Fibroblast of skin of back (primary cell): ENCODE data around the gene PTPRN2.
"Not testable (repeated sequence)": the region's sequence is repeated elsewhere in the genome, so short reads cannot be mapped to it uniquely, and the experiment has no call there.

Experiments used
- DNase-seq: peaks from one replicate; pipeline ENCODE4 v3.0.0-alpha.2; 2013

The PTPRN2 gene

DNA sequence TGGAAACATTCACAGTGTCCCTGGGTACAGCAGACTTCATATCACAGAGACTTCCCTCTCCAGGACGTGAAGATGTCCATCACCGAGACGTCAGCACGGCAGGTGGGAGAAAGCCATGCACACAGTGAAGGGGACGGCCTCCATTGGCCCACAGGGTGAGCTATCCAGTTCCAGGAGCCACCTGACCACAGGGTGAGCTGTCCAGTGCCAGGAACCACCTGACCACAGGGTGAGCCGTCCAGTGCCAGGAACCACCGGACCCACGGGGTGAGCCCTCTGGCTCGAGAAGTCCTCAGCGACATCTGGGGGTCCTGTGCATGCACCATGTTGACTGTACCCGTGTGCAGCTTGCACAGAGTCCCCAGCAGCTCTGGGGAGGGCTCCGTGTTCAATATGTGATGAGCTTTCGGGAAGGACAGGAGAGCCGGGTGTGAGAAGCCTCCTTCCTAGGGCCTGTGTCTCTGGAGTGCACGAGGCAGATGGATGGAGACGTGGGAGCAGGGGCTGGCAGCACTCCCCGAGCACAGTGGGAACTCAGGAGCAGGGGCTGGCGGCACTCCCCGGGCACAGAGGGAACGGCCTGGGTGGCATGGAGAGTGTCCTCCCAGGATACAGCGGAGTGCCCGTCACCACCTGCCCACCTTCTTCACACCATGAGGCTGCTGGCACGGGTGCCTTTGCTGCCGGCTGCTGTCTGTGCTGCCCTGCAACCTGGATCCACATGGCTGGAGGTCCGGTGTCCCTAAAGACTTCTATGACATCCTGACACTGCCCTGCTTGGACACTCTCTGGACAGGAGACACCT lies 634.6 kb downstream of the PTPRN2 start:
- no peak for DNase-seq

DNA sequence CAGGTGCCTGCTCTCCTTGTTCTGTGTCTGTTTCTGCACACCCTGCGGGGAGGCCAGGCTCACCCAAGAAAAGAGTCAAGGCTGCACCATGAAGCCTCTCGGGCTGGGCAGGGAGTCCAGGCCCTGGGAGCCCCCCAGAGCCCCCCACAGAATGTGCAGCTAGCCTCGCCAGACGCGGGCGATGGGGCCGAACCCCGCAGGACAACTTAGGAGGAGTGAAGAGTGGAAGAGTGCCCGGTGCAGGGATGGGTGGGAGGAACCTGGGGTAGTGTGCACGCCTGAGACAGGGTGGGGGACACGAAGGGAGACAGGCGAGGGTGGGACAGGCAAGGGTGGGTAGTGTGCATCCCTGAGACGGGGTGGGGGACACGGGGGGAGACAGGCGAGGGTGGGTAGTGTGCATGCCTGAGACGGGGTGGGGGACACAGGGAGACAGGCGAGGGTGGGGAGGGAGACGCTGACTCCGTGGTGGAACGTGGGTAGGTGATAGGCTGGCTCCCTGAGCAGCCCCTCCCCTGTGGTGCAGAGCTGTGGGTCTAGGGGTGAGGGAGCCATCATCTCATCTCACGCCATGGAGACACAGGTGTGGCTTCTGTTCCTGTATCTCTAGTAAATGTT lies 635.5 kb downstream of the PTPRN2 start:
- no peak for DNase-seq

DNA sequence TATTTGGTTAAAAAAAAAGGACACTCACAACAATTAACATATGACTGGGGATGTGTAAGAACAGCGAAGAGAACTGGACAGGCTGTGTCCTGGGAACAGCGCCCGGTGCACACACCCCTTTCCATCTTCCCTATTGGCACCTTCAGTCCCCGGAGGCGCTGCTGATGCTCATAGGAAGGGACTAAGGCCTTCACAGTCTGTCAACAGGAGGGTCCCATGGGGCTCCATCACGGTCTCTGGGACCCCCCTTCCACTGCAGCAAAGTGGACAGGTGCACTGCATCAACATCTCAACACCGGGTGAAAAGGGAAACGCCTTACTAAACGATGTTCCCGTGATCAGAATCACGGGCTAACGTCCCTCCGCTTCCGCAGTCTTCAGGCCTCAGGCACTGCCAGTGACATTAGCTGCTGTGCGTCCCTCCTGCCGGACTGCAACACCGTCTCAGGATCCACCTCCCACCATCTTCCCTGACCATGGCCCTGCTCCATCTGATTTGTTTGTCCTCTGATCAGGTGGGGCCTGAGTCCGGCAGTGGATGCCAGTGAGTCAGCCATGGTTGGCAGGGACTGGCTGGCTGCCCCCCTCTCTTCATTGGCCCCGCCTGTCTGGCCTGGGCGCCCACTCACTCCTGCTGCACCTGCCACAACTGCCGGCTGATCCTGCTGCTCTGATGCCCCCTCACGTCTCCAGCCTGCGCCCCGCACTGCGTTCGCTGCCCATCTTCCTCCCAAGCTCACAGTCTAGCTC lies 636.1 kb downstream of the PTPRN2 start:
- no peak for DNase-seq

GRCh38 chr7:157949711-157950110 lies 637.9 kb downstream of the PTPRN2 start:
- no peak for DNase-seq

DNA sequence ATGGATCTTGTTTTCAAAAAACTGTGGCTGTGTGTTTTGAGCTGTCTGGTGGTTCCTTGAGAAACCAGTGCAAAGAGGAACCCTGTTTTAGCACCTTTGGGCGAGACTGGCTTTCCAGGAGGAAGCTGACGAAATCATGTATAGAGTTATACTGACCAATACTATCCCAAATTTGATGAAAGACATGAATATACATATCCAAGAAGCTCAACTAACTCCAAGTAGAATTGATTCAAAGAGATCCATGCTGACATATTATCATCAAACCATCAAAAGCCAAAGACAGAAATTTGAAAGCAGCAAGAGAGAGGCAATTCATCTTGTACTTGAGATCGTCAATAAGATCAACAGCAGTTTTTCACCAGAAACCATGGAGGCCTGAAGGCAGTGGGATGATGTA lies 640.1 kb downstream of the PTPRN2 start:
- DNase-seq: no peak

GRCh38 chr7:157946398-157947060 lies 641.1 kb downstream of the PTPRN2 start:
- DNase-seq: no peak

GRCh38 chr7:157945401-157945800 lies 642.2 kb downstream of the PTPRN2 start:
- no peak for DNase-seq

DNA sequence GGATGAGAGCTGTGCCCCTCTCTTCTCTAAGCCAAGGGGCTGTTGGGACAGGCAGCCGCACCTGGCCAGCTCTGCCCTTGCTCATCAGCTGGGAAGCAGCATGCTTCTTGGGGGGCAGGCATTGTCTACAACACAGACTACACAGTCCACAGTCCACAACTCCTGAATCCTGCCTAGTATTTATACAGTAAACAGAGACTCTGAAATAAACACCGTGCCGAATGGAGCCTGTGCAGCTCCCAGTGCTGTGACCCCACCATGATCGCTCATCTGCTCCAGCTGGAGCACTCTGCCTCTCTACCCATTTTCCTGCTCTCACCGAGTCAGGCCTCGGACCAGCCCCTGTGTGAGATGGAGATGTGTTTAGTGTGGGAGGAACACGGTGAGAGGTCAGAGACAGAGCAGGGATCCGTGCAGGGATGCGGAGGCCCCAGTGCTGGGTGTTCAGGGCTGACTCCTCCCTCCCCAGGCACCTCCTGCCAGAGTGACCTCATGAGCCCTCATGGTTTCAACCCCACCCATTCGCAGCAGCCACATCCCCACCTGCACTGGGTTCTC lies 642.8 kb downstream of the PTPRN2 start:
- no peak for DNase-seq

- DNase-seq: no peak
Observed at GRCh38 chr7:157944051-157944450, 643.6 kb downstream of the PTPRN2 start.

DNA sequence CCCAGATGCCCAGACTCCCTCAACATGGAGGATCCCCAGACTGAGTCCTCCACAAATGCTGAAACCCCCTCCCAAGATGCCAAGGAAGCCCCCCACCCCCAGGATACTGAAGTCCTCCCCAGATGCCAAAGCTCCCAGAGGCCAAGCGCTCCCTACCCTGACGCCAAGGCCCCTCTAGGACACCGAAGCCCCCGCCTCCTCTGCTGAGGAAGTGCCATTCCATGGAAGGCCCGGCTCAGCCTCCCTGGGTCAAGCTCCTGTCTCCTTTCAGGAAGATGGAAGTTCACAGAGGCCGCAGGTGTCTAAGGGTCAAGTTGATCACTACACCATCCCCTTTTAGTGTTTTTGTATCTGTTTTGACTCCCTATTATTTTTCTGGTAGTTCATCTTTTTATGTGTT lies 644.1 kb downstream of the PTPRN2 start:
- DNase-seq: no peak

DNA sequence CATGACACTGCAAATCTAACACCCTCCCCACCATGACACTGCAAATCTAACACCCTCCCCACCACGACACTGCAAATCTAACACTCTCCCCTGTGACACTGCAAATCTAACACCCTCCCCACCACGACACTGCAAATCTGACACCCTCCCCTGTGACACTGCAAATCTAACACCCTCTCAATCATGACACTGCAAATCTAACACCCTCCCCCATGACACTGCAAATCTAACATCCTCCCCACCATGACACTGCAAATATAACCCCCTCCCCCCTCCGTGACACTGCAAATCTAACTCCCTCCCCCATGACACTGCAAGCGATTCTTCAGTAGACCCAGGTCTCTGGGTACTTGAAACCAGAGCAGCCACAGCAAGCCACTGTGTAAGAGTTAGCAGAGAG lies 646.4 kb downstream of the PTPRN2 start:
- DNase-seq: no peak

GRCh38 chr7:157940497-157940896 lies 647.1 kb downstream of the PTPRN2 start:
- DNase-seq: no peak

GRCh38 chr7:157938211-157938610 lies 649.4 kb downstream of the PTPRN2 start:
- DNase-seq: no peak

- no peak for DNase-seq
Observed at GRCh38 chr7:157937406-157937805, 650.2 kb downstream of the PTPRN2 start.

GRCh38 chr7:157936976-157937375 lies 650.6 kb downstream of the PTPRN2 start:
- DNase-seq: no peak

DNA sequence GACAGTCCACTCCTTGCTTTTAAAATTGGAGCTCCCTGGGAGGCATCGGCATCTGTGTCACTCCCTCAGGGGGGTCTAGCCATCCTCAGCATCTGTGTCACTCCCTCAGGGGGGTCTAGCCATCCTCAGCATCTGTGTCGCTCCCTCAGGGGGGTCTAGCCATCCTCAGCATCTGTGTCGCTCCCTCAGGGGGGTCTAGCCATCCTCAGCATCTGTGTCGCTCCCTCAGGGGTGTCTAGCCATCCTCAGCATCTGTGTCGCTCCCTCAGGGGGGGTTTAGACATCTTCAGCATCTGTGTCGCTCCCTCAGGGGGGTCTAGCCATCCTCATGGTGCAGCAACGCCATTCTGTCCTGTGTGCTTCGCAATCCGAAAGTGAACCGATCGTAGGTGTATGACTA lies 651.9 kb downstream of the PTPRN2 start:
- not testable (repeated sequence) for DNase-seq

DNA sequence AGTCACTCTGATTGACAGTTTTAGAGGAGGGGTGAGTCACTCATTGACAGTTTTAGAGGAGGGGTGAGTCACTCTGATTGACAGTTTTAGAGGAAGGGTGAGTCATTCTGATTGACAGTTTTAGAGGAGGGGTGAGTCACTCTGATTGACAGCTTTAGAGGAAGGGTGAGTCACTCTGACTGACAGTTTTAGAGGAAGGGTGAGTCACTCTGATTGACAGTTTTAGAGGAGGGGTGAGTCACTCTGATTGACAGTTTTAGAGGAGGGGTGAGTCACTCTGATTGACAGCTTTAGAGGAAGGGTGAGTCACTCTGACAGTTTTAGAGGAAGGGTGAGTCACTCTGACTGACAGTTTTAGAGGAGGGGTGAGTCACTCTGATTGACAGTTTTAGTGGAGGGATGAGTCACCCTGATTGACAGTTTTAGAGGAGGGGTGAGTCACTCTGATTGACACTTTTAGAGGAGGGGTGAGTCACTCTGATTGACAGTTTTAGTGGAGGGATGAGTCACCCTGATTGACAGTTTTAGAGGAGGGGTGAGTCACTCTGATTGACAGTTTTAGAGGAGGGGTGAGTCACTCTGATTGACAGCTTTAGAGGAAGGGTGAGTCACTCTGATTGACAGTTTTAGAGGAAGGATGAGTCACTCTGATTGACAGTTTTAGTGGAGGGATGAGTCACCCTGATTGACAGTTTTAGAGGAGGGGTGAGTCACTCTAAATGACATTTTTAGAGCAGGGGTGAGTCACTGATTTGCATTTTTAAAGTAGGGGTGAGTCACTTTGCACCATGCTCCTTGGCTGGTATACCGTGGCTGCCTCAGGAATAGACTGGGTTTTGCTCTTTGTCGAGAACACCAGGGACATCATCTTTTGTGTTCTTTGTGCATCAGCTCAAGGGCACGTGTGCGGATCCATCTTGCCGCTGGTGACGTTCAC lies 654.1 kb downstream of the PTPRN2 start:
- DNase-seq: peak; percentile 1

DNA sequence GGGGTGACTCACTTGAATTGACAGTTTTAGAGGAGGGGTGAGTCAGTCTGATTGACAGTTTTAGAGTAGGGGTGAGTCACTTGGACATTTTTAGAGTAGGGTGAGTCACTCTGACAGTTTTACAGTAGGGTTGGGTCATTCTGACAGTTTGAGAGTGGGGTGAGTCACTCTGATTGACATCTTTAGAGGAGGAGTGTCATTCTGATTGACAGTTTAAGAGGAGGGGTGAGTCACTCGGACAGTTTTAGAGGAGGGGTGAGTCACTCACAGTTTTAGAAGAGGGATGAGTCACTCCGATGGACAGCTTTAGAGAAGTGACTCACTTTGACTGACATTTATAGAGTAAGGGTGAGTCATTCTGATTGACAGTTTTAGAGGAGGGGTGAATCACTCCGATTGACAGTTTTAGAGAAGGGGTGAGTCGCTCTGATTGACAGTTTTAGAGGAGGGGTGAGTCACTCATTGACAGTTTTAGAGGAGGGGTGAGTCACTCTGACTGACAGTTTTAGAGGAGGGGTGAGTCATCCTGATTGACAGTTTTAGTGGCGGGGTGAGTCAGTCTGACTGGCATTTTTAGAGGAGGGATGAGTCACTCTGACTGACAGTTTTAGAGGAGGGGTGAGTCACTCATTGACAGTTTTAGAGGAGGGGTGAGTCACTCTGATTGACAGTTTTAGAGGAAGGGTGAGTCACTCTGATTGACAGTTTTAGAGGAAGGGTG lies 655.0 kb downstream of the PTPRN2 start:
- peak; percentile 10 for DNase-seq

- no peak for DNase-seq
Observed at GRCh38 chr7:157930926-157931466, 656.6 kb downstream of the PTPRN2 start.

- DNase-seq: no peak
Observed at GRCh38 chr7:157930441-157930840, 657.2 kb downstream of the PTPRN2 start.

DNA sequence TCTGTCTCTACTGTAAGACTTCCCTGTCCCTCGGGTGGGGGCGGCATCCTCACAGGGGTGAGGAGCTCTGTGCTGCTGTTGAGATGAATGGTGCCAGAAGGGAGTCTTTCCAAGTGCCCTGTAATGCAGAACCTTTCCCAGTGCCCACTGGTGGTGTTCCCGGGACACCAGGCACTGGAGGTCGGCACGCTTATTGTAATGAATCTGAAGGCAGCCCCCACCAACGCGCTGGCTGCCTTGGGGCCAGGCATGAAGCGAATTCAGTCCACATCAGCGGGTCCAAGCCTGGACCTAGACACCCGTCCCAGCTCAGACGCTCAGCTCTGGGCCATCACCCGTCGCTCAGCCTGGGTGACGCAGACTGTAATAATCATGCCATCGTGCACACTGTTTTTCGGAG lies 658.0 kb downstream of the PTPRN2 start:
- no peak for DNase-seq
